ENCODE measurements around the gene CYP4F11.

CYP4F11 gene

DNA sequence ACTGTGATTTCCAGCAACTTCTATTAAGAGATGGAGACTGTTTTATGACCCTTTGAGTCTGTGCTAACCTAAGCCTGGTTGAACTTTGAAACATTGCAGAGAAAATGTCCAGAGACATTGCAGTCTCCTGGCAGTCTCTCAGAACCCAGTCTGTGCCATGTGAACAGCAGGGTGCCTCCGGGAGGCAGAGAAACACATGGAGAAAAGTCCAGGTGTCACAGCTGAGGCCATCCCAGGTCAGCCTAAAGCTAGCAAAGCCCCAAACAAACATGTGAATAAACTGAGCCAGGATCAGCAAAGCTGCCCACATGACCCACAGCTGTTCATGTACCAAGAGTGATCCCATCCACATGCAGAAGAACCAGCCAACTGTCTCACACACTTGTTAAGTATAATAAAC is 7.8 kb downstream of the CYP4F11 start:
- H3K27me3 ChIP-seq (ENCODE audit: insufficient read depth, poor library complexity, severe bottlenecking), result no peaks in the 10 kb centered on the region
- no peaks in the 10 kb centered on the region for H3K9me3 ChIP-seq (ENCODE audit: severe bottlenecking)
- H3K4me1 ChIP-seq (ENCODE audit: insufficient read depth, poor library complexity, severe bottlenecking), result no peaks in the 10 kb centered on the region
- ATAC-seq (ENCODE audit: low read depth), result no peak
- no peak overlapping the region for H3K27ac ChIP-seq (ENCODE audit: poor library complexity, severe bottlenecking)
- no peak for DNase-seq (ENCODE audit: low spot score)
- H3K36me3 ChIP-seq (ENCODE audit: low read depth), result no peaks in the 10 kb centered on the region
- H3K4me3 ChIP-seq (ENCODE audit: severe bottlenecking), result no peak overlapping the region
- TF ChIP-seq, protein P1, sequence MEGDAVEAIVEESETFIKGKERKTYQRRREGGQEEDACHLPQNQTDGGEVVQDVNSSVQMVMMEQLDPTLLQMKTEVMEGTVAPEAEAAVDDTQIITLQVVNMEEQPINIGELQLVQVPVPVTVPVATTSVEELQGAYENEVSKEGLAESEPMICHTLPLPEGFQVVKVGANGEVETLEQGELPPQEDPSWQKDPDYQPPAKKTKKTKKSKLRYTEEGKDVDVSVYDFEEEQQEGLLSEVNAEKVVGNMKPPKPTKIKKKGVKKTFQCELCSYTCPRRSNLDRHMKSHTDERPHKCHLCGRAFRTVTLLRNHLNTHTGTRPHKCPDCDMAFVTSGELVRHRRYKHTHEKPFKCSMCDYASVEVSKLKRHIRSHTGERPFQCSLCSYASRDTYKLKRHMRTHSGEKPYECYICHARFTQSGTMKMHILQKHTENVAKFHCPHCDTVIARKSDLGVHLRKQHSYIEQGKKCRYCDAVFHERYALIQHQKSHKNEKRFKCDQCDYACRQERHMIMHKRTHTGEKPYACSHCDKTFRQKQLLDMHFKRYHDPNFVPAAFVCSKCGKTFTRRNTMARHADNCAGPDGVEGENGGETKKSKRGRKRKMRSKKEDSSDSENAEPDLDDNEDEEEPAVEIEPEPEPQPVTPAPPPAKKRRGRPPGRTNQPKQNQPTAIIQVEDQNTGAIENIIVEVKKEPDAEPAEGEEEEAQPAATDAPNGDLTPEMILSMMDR (IDR thresholded peaks at IDR 0.05; ENCODE audit: poor library complexity, severe bottlenecking), result no peak

DNA sequence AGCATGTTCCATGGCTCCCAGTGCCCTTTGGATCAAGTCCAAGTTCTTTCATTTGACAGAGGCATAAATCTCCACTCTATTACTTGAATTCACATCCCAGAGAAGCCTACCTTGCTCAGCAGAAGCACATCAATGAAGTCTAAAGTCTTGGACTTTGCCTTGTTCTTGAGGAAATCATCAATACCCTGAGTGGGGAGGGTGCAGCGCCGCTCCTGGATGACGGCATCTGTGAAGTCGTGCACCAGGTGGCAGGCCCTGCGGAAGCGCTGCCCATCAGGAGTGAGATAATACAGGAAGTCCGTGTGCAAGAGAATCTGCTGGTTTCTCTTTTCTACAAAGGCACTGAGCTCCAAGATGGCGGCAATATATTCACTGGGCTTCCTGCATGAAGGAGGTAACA is 10.6 kb downstream of the CYP4F11 start:
- TF ChIP-seq, protein P1 (IDR thresholded peaks at IDR 0.05; ENCODE audit: poor library complexity, severe bottlenecking), result no peak
- H3K27ac ChIP-seq (ENCODE audit: poor library complexity, severe bottlenecking), result no peak overlapping the region
- no peak overlapping the region for H3K4me3 ChIP-seq (ENCODE audit: severe bottlenecking)
- no peaks in the 10 kb centered on the region for H3K9me3 ChIP-seq (ENCODE audit: severe bottlenecking)
- no peaks in the 10 kb centered on the region for H3K36me3 ChIP-seq (ENCODE audit: low read depth)
- H3K27me3 ChIP-seq (ENCODE audit: insufficient read depth, poor library complexity, severe bottlenecking), result no peaks in the 10 kb centered on the region
- ATAC-seq (ENCODE audit: low read depth) (no peak), DNase-seq (ENCODE audit: low spot score) (no peak)
- no peaks in the 10 kb centered on the region for H3K4me1 ChIP-seq (ENCODE audit: insufficient read depth, poor library complexity, severe bottlenecking)

DNA sequence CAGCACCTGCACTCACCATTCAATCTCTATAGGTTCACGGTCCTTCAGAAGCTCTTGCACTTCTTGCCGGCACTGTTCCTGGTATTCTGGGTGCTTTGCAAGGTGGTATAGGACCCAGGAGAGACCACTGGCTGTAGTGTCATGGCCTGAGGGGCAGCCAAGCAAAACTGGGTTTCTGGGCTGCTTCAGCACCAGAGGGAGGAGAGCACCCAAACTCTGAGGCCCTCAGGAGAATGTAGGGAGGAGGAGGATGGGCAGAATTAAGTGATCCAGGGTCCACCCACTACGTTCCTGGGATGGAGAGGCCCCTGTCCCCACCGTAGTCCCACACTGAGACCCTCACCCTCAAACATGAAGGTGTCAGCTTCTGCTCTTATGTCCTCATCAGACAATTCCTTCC is 12.3 kb downstream of the CYP4F11 start:
- H3K36me3 ChIP-seq (ENCODE audit: low read depth), result peaks cover 4% of the 10 kb centered on the region; the same call in 1 of the 2 replicates
- no peak for DNase-seq (ENCODE audit: low spot score)
- H3K27me3 ChIP-seq (ENCODE audit: insufficient read depth, poor library complexity, severe bottlenecking), result no peaks in the 10 kb centered on the region
- TF ChIP-seq, protein P1 (IDR thresholded peaks at IDR 0.05; ENCODE audit: poor library complexity, severe bottlenecking), result no peak
- no peaks in the 10 kb centered on the region for H3K4me1 ChIP-seq (ENCODE audit: insufficient read depth, poor library complexity, severe bottlenecking)
- ATAC-seq (ENCODE audit: low read depth), result no peak
- no peak overlapping the region for H3K27ac ChIP-seq (ENCODE audit: poor library complexity, severe bottlenecking)
- H3K4me3 ChIP-seq (ENCODE audit: severe bottlenecking), result no peak overlapping the region
- no peaks in the 10 kb centered on the region for H3K9me3 ChIP-seq (ENCODE audit: severe bottlenecking)

DNA sequence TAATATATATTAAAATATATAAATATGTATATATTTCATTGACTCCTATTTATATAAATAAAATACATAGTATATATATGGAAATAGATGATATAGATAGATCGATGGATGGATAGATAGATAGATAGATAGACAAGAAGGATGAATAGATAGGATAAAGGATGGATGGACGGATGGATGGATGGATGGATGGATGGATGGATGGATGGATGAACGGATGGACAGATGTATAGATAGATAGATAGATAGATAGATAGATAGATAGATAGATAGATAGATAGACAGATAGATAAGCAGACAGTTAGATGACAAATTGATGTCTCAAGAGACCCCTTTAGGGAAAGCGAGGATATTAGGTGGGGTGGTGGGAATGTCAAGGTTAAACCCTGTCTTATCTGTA is 15.1 kb downstream of the CYP4F11 start:
- no peak overlapping the region for H3K4me3 ChIP-seq (ENCODE audit: severe bottlenecking)
- H3K4me1 ChIP-seq (ENCODE audit: insufficient read depth, poor library complexity, severe bottlenecking), result no peaks in the 10 kb centered on the region
- TF ChIP-seq, protein P1 (IDR thresholded peaks at IDR 0.05; ENCODE audit: poor library complexity, severe bottlenecking), result no peak
- no peaks in the 10 kb centered on the region for H3K27me3 ChIP-seq (ENCODE audit: insufficient read depth, poor library complexity, severe bottlenecking)
- DNase-seq (ENCODE audit: low spot score) (no peak), ATAC-seq (ENCODE audit: low read depth) (no peak)
- peaks cover 4% of the 10 kb centered on the region for H3K36me3 ChIP-seq (ENCODE audit: low read depth)
- H3K9me3 ChIP-seq (ENCODE audit: severe bottlenecking), result peaks cover 1% of the 10 kb centered on the region
- no peak overlapping the region for H3K27ac ChIP-seq (ENCODE audit: poor library complexity, severe bottlenecking)

DNA sequence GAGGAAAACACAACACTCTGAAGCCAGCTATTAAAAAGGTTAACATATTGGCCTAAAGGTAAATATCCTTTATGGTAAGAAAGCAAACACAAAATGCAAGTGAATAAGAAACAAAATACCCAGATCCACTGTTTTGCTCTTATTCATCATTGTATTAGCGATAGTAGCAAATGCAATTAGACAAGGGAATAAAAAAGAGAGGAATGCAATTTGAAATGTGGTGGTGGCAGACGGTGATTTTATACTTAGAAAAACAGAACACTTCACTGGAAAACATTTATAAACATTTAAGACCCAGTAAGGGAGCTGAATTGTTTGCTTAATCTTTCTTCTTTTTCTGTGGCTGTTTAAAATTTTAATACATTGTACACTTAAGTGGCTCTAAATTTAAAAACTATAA is 19.2 kb downstream of the CYP4F11 start:
- ATAC-seq (ENCODE audit: low read depth), result no peak
- H3K27ac ChIP-seq (ENCODE audit: poor library complexity, severe bottlenecking), result no peak overlapping the region
- TF ChIP-seq, protein P1 (IDR thresholded peaks at IDR 0.05; ENCODE audit: poor library complexity, severe bottlenecking), result no peak
- no peaks in the 10 kb centered on the region for H3K27me3 ChIP-seq (ENCODE audit: insufficient read depth, poor library complexity, severe bottlenecking)
- no peak overlapping the region for H3K4me3 ChIP-seq (ENCODE audit: severe bottlenecking)
- DNase-seq (ENCODE audit: low spot score), result no peak
- H3K36me3 ChIP-seq (ENCODE audit: low read depth), result peaks cover 4% of the 10 kb centered on the region
- peaks cover 1% of the 10 kb centered on the region for H3K9me3 ChIP-seq (ENCODE audit: severe bottlenecking)
- H3K4me1 ChIP-seq (ENCODE audit: insufficient read depth, poor library complexity, severe bottlenecking), result no peaks in the 10 kb centered on the region

Measured in RWPE2 (cell line).